Activated CD4-positive, alpha-beta T cell treated with anti-CD3 and anti-CD28 coated beads, Interleukin-2, amount 10 ng/mL, durations not matched to agents 24 days and 14 days (primary cell): ENCODE measurements around the gene SLC25A28. TPM values are rescaled to one million over a fixed set of nuclear protein-coding genes. Genes with fewer than 3 reads are reported as not detected.

ENCODE experiments used
- total RNA-seq: library from RNA; stranded (reverse); gene quantifications from 2 replicates; pipeline ENCODE4 v1.2.3, GENCODE V29; 2022

Gene SLC25A28
- total RNA-seq, 1 donor from 2014 or later = 55.8 TPM

Other genes with a start within 250 kb of the SLC25A28 start
- gene GOT1, start 189.8 kb downstream of the SLC25A28 start, total RNA-seq = 37.2 and 38.0 TPM in 2 replicates
- not detected in 2 replicates for gene NKX2-3, start 87.5 kb downstream of the SLC25A28 start, total RNA-seq
- 8.2 and 8.3 TPM in 2 replicates for gene ENTPD7, start 39.1 kb upstream of the SLC25A28 start, total RNA-seq
- gene COX15, start 111.7 kb upstream of the SLC25A28 start, total RNA-seq = 40.7 and 41.1 TPM in 2 replicates
- gene CUTC, start 111.8 kb upstream of the SLC25A28 start, total RNA-seq = 43.1 and 46.8 TPM in 2 replicates
- 0.73 and 1.3 TPM in 2 replicates for gene ABCC2, start 162.2 kb upstream of the SLC25A28 start, total RNA-seq